ENCODE results near the gene SLC17A5. TPM values are rescaled to one million over a fixed set of nuclear protein-coding genes. Genes with fewer than 3 reads are reported as not detected.
A peak's percentile ranks its signal among the peaks of the same experiment; 100 is the strongest.

SLC17A5 gene
- total and polyA plus RNA-seq, 9 of the 15 experiments (the other 6 are each of a cell fraction or from before 2014, with no cell fraction given): 1.3 to 7.2 (median 3.4) TPM

DNA sequence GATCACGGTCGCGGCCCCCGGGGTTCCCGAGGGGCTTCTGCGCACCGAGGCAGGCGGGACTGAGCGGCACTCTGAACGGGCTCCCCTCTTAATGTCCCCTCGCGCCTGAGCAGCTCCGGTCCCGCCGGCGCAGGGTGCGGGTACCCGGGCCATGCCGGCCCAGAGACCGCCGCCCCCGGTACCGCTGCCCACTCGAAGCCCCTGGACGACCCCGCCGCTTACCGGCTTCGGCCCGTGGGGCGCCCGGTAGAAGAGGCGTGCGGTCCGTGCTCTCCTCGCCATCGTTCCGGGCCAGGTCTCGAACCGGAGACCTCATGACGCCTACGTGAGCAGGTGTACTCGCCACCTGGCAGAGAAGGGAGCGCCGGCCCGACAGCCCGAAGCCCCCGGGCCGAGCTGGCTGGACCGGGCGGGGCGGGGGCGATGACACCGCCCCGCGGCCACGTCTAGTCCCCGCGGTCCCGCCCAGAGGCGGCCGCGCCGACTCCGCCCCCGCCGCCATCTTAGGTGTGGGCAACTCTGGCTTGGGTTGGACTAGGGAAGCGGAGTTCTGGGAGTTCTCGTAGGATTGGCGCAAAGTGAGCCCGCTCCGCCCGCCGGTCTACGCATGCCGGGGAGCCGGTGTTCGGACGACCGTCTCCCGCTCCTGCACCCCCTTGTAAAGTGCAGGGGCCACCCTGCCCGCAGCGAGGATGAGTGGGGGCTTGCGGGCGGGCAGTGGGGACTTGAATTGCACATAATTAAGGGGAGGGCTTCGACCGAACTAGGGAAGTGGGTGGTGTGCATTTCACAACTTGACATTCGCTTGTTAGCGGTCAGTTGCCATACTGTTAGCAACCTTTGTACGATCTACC, at the start of gene SLC17A5 (continued):
- TF ChIP-seq, protein P1, sequence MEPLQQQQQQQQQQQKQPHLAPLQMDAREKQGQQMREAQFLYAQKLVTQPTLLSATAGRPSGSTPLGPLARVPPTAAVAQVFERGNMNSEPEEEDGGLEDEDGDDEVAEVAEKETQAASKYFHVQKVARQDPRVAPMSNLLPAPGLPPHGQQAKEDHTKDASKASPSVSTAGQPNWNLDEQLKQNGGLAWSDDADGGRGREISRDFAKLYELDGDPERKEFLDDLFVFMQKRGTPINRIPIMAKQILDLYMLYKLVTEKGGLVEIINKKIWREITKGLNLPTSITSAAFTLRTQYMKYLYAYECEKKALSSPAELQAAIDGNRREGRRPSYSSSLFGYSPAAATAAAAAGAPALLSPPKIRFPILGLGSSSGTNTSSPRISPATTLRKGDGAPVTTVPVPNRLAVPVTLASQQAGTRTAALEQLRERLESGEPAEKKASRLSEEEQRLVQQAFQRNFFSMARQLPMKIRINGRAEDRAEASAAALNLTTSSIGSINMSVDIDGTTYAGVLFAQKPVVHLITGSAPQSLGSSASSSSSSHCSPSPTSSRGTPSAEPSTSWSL (CRISPR knock-in tag; IDR thresholded peaks at IDR 0.05; ENCODE audit: borderline replicate concordance): no peak
- TF ChIP-seq ZNF445 (CRISPR knock-in tag; IDR thresholded peaks at IDR 0.05; ENCODE audit: low read depth): no peak
- no peak for TF ChIP-seq HLTF (IDR thresholded peaks at IDR 0.05)
- TF ChIP-seq GABPB1 (CRISPR knock-in tag; IDR thresholded peaks at IDR 0.05): no peak; the same call in 1 of the 2 replicates
- no peak for TF ChIP-seq CHD4 (IDR thresholded peaks at IDR 0.05; ENCODE audit: insufficient read depth, insufficient replicate concordance, low read depth, low read length, poor library complexity, severe bottlenecking)
- TF ChIP-seq, protein P2, sequence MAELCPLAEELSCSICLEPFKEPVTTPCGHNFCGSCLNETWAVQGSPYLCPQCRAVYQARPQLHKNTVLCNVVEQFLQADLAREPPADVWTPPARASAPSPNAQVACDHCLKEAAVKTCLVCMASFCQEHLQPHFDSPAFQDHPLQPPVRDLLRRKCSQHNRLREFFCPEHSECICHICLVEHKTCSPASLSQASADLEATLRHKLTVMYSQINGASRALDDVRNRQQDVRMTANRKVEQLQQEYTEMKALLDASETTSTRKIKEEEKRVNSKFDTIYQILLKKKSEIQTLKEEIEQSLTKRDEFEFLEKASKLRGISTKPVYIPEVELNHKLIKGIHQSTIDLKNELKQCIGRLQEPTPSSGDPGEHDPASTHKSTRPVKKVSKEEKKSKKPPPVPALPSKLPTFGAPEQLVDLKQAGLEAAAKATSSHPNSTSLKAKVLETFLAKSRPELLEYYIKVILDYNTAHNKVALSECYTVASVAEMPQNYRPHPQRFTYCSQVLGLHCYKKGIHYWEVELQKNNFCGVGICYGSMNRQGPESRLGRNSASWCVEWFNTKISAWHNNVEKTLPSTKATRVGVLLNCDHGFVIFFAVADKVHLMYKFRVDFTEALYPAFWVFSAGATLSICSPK (IDR thresholded peaks at IDR 0.05; ENCODE audit: borderline replicate concordance): no peak
- no peak for TF ChIP-seq ZNF212 (CRISPR knock-in tag; IDR thresholded peaks at IDR 0.05)
- TF ChIP-seq ZNF57 (CRISPR knock-in tag; IDR thresholded peaks at IDR 0.05): no peak
- TF ChIP-seq, protein P3, sequence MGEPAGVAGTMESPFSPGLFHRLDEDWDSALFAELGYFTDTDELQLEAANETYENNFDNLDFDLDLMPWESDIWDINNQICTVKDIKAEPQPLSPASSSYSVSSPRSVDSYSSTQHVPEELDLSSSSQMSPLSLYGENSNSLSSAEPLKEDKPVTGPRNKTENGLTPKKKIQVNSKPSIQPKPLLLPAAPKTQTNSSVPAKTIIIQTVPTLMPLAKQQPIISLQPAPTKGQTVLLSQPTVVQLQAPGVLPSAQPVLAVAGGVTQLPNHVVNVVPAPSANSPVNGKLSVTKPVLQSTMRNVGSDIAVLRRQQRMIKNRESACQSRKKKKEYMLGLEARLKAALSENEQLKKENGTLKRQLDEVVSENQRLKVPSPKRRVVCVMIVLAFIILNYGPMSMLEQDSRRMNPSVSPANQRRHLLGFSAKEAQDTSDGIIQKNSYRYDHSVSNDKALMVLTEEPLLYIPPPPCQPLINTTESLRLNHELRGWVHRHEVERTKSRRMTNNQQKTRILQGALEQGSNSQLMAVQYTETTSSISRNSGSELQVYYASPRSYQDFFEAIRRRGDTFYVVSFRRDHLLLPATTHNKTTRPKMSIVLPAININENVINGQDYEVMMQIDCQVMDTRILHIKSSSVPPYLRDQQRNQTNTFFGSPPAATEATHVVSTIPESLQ (CRISPR knock-in tag; IDR thresholded peaks at IDR 0.05): no peak; the same call in 1 of the 2 replicates
- no peak for TF ChIP-seq ZNF644 (tag; IDR thresholded peaks at IDR 0.05; ENCODE audit: low read depth)
- peak in 1 of 2 experiments; percentile 19; a peak in 1 of 4 replicates for TF ChIP-seq NONO (IDR thresholded peaks at IDR 0.05; ENCODE audit: low read depth in 2 of 2, low read length in 1 of 2)
- no peak for TF ChIP-seq FOXK2 (conservative IDR thresholded peaks at IDR 0.05 in 1 of 2, IDR thresholded peaks at IDR 0.05 in 1 of 2; ENCODE audit: low read depth in 2 of 2)
- TF ChIP-seq FUS (optimal IDR thresholded peaks at IDR 0.05; ENCODE audit: low read depth, low read length): no peak
- no peak for TF ChIP-seq NFE2L1 (tag; IDR thresholded peaks at IDR 0.05; ENCODE audit: borderline replicate concordance, low read depth)
- TF ChIP-seq MECOM (CRISPR knock-in tag; IDR thresholded peaks at IDR 0.05): no peak
- TF ChIP-seq, protein P4, sequence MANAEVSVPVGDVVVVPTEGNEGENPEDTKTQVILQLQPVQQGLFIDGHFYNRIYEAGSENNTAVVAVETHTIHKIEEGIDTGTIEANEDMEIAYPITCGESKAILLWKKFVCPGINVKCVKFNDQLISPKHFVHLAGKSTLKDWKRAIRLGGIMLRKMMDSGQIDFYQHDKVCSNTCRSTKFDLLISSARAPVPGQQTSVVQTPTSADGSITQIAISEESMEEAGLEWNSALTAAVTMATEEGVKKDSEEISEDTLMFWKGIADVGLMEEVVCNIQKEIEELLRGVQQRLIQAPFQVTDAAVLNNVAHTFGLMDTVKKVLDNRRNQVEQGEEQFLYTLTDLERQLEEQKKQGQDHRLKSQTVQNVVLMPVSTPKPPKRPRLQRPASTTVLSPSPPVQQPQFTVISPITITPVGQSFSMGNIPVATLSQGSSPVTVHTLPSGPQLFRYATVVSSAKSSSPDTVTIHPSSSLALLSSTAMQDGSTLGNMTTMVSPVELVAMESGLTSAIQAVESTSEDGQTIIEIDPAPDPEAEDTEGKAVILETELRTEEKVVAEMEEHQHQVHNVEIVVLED (CRISPR knock-in tag; IDR thresholded peaks at IDR 0.05): peak; percentile 56
- no peak for TF ChIP-seq ZNF184 (CRISPR knock-in tag; IDR thresholded peaks at IDR 0.05)

Data from K562 (cell line).